HG02840 (cell line): ENCODE results near the gene APRT.
"Not testable (repeated sequence)": the region's sequence is repeated elsewhere in the genome, so short reads cannot be mapped to it uniquely, and the experiment has no call there.

Experiments
- ATAC-seq: cut with Tn5 transposase; IDR thresholded peaks from one replicate; pipeline ENCODE4 v1.9.1; 2021; ENCODE audit warnings: mild to moderate bottlenecking, moderate library complexity, moderate number of reproducible peaks; ENCODE audit not compliant: unreplicated experiment, low FRiP score

Gene APRT

DNA sequence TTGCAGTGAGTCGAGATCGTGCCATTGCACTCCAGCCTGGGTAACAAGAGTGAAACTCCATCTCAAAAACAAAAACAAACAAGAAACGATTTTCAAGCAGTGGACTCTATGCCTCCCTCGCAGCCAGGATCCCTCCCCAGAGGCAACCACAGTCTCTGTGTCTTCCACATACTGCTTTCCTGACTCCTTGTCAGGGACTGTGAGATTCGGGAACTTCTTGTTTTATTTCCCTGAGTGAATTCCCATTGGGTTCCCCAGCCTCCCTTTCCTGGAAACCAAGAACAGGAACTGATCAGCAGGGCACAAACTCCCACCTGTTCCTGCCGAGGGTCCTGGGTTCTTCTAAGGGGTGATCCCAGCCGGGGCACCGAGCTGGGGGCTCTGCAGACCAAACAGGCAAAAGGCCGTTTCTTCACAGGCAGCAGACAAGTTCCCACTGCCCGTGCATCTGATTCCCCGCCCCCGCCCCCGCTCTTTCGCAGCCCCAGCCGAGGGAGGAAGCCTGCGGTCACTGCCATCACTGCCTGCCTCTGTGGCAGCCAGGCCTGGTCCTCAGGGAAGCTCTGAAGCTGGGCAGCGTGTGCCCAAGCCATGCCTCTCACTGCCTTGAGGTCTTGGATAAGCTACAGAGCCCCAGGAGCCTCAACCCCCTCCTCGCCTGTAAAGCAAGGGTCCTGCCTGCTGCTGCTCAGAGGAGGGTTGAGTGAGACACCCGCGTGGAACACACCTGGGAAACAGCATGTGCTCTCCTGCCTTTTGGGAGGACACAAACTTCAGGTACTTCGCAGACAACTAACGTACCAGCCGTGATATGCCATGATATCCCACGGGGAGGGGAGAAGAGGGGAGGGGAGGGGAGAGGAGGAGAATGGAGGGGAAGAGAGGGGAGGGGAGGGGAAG lies 21.2 kb downstream of the APRT start:
- no peak for ATAC-seq

DNA sequence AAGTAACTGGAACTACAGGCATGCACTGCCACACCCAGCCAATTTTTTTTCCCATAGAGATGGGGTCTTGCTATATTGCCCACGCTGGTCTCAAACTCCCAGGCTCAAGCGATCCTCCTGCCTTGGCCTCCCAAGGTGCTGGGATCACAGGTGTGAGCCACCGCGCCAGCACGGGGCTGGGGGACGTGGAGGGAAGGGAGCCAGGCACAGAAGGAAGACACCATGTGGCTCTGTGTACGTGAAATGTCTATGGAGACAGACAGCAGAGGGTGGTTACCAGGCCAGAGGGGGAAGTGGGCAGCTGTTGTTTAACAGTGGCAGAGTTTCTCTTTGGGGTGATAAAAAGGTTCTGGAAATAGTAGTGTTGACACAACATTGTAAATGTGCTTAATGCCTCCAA lies 22.1 kb downstream of the APRT start:
- ATAC-seq, result no peak

DNA sequence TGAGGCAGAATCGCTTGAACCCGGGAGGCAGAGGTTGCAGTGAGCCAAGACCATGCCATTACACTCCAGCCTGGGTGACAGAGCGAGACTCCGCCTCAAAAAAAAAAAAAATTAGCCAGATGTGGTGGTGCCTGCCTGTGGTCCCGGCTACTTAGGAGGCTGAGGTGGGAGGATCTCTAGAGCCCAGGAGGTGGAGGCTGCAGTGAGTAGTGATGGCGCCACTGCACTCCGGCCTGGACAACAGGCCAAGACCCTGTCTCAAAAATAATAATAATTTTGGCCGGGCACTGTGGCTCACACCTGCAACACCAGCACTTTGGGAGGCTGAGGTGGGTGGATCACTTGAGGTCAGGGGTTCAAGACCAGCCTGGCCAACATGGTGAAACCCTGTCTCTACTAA lies 23.0 kb downstream of the APRT start:
- not testable (repeated sequence) for ATAC-seq

DNA sequence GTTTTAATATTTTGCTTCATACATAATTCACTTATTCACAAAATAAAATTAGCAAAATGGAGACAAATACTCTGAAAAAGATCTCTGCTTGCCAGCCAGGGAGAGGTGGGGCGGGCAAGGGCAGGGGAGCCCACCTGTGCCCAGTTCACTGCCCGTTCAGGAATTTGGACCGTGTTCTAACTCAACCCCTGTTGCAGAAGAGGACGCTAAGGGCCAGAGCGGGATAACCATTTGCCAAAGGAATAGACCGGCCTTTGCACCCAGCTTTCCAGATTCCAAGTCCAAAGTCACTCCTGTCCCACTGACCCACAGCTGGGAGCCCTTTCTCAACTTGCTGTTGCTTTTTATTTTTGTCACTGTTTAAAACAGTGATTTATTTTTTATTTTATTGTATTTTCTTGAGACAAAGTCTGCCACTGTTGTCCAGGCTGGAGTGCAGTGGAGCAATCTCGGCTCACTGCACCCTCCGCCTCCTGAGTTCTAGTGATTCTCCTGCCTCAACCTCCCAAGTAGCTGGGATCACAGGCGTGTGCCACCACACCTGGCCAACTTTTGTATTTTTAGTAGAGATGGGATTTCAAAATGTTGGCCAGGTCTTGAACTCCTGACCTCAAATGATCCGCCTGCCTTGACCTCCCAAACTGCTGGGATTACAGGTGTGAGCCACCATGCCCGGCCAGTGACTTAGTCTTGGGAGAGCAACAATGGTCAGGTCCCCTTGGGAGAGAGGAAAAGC lies 24.0 kb downstream of the APRT start:
- ATAC-seq, result no peak

DNA sequence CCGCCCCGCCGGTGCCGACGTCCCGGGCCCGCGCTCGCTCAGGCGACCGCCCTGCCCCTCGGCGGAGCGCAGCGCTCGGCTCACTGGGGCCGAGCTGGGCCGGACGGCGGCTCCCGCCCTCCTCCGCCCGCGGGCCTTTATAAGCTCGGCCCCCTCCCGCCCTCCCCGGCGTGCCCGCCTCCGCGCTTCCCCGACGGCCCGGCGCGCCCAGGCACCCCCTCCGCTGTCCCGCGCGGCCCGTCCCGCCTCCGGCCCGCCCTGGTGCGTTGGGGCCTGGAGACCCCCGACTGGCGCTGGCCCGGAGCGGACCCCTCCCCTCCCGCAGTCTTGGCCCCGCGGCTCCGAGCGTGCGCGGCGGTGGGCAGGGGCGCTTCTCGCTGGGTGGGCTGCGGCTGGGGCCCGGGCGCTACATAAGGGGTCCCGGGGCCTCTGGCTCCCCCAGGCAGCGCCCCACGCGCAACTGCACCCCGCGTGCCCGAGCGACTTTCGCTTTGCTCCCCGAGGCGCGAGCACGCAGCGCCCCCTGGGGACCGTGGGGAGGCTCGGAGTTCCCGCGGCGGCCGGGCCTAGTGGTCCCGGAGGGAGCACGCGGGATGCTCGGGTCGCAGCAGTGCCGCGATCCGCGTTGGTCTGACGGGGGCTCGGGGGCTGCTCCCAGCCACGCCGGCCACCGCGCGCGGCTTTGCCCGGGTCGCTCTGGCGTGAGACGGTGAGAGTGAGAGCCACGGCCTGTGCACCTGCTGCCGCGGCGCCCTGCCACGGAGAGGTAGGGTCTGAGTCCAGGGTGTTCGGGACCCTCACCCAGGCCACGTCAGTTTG lies 26.4 kb downstream of the APRT start, which contains the start of gene PIEZO1:
PIEZO1 (minus strand) TSS at position 115 of the 819 bp plus-strand sequence. CDS start 256 bp downstream, outside the sequence.
- no peak for ATAC-seq

DNA sequence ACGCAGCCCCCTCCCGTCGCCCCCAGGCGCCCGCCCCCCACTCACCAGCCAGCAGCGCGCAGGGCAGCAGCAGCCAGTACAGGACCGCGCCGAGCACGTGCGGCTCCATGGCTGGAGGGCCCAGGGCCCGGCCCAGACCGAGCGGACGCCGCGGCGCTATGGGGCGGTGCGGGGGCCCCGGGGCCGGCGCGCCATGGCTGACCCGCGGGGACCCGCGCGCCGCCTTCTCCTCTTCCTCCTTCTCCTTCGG lies 26.9 kb downstream of the APRT start:
- ATAC-seq, result no peak

DNA sequence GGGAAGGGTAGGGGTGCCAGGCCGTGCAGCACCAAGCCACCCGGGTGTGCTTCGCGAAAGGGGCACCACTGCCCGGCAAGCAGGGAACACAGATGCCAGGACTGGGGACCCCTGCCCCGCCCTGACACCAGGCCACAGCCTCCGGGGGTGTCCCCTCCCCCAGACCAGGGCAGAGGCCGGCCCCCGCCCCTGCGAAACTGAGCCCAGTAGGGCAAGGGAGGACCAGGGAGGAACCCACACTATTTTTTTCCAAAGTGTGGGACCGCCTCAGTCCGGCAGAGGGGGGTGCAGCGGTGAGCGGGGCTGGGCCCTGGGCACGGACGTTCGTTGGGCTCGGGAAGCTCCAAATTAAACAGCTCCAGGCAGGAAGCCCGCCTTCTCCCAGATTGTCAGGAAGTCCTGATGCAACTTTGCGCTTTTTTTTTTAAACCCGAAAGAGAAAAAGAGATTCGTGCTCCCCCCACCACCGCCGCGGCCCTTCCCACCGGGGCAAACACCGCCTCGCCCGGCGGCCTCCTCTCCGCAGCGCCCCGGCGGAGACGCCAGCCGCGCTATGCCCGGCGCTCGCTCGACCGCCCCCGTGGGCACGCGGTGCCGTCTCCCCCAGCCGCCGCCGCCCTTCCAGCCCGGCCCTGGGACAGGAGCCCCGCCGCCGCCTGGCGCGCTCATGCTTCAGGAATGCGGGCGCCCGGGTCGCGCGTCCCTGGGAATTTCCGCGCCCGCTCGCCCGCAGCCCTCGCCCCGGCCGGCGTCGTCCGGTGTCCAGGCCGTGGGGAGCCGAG lies 27.5 kb downstream of the APRT start:
- ATAC-seq, result no peak

DNA sequence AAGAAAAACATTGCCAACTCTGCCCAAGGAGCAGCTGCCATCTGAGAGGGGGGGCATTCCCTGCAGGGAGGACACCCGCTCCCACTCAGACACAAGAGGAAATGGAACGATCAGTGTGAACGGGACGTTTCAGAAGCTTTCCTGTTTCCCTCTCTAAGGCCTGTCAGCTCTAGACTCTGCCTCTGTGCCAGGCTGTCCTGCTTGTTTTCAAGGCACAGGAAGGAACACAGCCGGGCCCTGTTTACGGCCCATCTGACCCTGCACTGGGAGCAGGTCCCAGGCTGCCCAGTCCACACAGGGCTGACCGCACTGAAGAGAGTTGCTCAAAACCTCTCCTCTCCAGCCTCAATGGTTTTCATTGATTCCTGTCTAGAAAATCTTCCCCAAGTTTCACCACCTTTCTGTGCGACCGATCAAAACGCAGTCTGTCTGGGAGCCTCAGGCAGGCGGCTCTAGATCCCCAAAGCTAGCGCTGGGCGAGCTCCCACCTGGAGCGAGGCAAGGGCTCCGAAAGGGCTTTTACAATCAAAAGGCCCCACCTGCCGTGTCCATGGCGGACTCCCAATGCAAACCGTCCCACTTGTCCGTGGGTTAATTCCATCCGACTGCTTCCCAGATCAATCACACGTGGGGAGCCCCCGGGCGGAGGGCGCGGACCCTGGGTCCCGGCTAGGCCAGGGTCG lies 28.2 kb downstream of the APRT start:
- ATAC-seq, result no peak

DNA sequence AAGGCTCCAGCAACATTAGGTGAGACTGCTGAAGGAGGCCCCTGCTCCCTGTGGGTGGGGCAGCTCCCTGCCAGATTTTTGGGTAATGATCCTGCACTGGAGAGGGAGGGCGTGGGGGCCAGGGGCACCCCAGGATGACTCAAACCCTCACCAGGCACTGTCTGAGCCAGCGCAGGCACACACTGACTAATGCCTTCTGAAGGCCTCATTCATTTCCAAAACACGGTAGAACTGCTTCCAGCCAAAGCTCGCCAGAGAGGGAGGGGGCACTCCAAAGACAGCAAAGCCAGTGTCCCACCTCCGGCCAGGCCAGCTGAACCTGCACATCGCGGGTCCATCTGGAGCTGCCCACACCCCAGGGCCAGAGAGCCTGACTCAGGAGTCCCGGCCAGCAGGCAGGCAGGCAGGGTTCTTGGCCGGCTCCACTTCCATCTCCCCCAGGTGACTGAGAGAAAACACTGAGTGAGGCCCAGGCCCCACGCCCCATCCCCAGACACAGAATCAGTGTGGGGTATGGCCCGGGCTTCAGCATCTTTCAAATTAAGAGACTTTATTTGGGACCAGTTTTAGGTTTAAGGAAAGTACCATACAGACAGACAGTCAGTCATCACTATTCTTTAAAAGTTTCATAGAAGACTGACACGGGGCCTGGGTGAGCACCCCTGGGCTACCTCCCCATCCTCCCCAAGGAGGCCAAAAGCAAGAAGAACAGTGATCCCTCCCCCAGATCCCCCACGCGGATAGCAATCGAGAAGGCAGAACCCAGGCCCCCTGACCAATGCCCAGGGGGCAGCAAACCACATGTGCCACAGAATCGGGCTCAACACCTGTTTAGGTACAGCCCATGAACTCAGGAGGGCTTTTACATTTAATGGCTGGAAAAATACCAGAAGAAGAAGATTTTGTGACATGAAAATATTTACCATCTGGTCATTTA lies 29.0 kb downstream of the APRT start:
- ATAC-seq, result no peak

DNA sequence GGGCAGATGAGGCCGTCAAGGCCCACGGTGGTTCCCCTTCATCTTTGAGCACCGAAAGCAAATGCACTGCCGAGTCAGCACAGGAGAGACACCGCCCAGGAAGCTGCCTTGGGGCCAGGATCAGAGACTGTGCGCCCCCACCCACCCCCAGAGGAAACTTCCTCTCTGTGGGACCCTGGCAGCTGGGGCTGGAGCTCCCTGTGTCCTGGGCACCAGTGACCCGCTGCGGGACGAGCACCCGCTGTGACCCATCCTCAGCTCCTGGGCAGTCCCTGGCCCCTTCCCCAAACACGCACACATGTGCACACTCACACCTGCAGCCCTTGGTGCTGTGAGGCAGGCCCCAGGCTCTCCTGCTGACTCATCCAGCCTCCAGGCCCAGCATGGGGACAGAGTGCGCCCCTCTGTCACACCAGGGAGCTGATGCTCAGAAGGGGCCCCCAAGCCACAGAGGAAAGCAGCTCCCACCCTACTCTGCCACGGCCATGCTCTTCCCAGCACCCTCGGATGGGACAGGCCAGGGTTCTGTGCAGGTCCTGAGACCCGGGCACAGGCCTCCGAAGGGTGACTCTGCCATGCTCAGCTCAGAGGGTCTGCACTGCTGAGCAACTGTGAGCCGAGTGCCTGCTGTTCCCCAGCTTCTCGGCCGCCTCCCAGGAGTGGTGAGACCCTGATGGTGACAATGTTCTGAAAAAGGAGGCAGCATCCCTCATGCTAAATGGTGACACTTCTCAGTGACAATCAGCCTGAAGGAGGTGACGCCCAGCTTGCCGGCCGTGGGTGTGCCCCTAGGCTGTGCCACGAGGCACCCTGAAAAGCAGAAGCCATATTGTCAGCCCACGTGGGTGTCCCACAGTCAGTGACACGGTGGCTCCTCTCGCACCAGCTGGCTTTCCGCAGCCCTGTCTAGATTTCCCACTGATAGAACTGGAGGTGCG lies 30.3 kb downstream of the APRT start:
- no peak for ATAC-seq

DNA sequence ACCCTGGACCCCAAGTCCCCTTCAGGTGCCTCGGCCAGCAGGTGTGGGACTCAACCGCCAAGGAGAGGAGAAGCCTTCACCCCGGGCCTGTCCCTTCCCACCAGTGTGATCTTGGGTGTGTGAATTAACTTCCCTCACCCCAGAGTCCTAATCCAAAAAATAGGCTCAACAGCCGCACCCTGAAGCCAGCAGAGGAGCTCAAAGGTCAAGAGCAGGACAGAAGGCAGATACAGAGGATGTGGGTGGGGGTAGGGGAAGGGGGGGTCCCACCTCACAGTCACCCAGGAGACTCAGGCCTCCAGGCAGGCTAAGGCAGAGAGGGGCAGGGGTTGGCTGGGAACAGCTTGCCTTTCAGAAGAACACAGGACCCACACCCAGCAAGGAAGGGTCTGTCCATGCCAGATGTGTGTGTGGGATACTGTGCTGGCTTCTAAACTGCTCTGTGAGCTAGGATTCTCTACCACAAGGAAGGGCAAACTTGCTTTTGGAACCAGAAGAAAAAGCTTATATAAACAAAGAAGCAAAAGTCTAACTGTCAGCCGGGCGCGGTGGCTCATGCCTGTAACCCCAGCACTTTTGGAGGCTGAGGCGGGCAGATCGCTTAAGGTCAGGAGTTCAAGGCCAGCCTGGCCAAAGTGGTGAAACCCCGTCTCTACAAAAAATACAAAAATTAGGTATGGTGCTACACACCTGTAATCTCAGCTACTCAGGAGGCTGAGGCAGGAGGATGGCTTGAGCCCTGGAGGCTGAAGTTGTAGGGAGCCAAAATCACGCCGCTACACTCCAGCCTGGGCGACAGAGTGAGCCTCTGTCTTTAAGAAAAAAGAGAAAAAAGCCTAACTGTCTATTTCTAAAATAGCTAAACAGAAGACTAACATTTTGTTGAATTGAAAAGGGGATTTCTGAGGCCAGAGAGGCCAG lies 31.3 kb downstream of the APRT start:
- ATAC-seq, result no peak

DNA sequence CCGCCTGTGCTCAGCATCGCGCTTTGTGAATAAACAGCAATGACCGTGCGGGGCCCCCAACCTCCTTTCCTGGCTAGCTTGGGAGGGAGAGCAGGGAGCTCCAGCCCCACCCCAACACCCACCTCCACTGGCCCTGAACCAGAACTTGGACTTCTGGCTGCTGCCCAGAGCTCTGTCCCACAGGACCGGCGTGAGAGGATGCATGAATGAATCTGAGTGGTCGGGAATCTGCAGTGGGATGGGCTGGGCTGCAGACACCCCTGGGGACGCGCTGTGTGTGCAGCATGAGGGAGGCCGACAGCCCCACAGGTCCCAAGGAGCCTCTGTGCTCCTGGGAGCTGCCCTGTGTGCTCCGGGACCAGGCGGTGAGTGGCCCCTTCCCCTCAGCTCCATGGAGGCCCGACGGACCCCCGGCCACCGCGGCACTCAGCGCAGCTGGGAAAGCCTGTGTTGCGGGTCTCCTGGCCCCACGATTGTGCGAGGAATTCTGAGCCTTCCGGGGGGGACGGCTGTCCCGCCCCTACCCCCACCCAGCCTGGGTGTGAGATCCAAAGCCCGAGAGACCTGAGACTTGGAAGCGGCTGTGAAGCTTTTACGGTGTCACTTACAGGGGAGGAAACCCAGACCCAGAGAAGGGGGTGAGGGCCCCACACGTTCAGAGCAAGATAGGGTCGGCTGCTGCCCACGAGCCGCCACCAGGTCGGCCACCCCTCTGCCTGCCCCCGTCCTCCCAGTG lies 32.2 kb downstream of the APRT start:
- ATAC-seq, result no peak

DNA sequence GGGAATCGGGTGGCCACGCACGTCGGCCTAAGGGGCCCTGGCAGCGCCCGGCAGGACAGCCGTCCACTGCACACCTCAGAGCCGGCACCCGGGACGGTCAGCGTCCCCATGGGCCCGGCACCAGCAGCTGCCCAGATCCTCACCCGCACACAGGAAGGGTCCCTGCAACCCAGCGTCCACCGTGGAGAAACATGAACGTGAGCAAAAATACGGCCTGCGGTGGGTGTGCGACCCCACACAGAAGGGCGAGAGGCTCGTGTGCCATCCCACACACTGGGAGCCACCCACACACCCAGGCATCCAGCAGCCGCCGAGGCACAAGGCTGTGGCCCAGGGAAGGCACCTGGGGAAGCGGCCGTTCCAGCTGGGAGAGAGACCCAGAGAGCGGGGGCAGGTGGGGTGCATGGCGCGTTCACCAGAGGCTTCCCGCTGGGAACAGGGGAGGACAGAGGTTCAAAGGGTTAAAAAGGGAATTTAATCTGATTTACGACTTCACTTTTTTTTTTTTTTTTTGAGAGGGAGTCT lies 33.1 kb downstream of the APRT start:
- no peak for ATAC-seq

DNA sequence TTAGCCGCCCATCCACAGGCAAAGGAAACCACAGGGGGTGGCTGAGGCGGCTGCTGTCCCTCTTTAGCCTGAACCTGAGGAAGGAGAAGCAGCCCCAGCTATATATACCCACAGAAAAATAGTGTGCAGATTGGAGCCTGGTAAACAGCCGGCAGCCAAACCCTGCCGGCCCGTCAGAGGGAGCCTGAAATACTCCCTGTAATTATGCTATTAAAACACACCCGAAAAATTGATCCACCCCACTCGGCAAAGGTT lies 33.5 kb downstream of the APRT start:
- ATAC-seq, result no peak

DNA sequence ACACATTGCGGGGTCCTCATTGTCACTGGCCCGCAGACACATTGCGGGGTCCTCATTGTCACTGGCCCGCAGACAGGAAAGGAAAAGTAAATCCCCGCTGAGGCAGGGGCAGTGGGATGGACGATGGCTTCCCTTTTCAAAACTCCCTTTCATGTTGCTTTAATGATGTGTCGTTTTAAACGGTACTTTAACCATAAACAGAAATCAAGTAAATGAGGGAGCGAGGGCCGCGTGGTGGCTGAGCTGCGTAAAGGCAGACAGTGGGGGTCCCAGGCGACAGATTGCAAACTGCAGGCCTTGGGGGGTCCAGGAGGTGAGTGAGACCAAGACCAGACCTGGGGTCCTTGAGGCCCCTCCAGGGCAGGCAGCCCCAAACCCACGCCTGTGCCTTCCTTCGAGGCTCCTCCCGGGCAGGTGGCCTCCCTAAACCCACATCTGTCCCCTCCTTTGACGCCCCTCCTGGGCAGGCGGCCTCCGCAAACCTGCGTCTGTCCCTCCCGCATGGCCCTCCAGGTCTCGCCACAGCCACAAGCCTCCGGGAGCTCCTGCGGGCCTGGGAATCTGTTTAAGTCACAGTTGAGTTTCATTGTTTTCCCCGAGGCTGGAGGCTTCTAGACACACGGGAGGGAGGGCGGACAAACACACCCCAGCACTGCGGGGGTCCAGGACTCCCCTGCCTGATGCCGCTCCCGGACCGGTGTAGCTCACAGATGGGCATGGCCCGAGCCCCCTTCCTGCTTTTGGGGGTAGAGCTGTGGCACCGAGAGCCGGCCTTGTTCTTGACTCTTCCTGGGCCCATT lies 34.1 kb downstream of the APRT start:
- ATAC-seq, result no peak
